H9 (cell line): ENCODE data around the gene ATP2A2. TPM values are rescaled to one million over a fixed set of nuclear protein-coding genes. Genes with fewer than 3 reads are reported as not detected.
A peak's percentile ranks its signal among the peaks of the same experiment; 100 is the strongest.

ENCODE experiments used
- DNase-seq: peaks from one replicate; pipeline ENCODE4 v3.0.0-alpha.2; 2017
- H2AFZ ChIP-seq: one replicate; pipeline ENCODE4 v1.6.1; 2013; ENCODE audit warnings: mild to moderate bottlenecking, low read length, control low read depth, moderate library complexity
- H2AK5ac ChIP-seq: 2 replicates; pipeline ENCODE4 v1.6.1; 2013; ENCODE audit warnings: low read length, control low read depth, mixed read lengths; ENCODE audit not compliant: insufficient read length
- H2BK120ac ChIP-seq: one replicate; pipeline ENCODE4 v1.6.1; 2013; ENCODE audit warnings: low read depth, mild to moderate bottlenecking, low read length, control low read depth, inconsistent platforms; ENCODE audit not compliant: poor library complexity, severe bottlenecking
- H2BK12ac ChIP-seq: 2 replicates; pipeline ENCODE4 v1.6.1; 2013; ENCODE audit warnings: low read length, control low read depth, mixed read lengths, low read depth; ENCODE audit not compliant: insufficient read length
- H2BK15ac ChIP-seq: 2 replicates; pipeline ENCODE4 v1.6.1; 2013; ENCODE audit warnings: low read depth, low read length, control low read depth
- H2BK20ac ChIP-seq: one replicate; pipeline ENCODE4 v1.6.1; 2013; ENCODE audit warnings: low read depth, mild to moderate bottlenecking, low read length, control low read depth, inconsistent platforms; ENCODE audit not compliant: poor library complexity, severe bottlenecking
- H2BK5ac ChIP-seq: 2 replicates; pipeline ENCODE4 v1.6.1; 2013; ENCODE audit warnings: low read length, control low read depth, mixed read lengths; ENCODE audit not compliant: insufficient read length
- H3K14ac ChIP-seq: 2 replicates; pipeline ENCODE4 v1.6.1; 2013; ENCODE audit warnings: low read length, control low read depth; ENCODE audit not compliant: insufficient read depth
- H3K18ac ChIP-seq: 2 replicates; pipeline ENCODE4 v1.6.1; 2013; ENCODE audit warnings: low read depth, mild to moderate bottlenecking, mixed read lengths, low read length, control low read depth; ENCODE audit not compliant: insufficient read length
- H3K23ac ChIP-seq: 2 replicates; pipeline ENCODE4 v1.6.1; 2013; ENCODE audit warnings: low read length, control low read depth, mixed read lengths, low read depth; ENCODE audit not compliant: insufficient read length
- H3K23me2 ChIP-seq: 2 replicates; pipeline ENCODE4 v1.6.1; 2013; ENCODE audit warnings: low read depth, mild to moderate bottlenecking, mixed read lengths, low read length, control low read depth; ENCODE audit not compliant: insufficient read length, poor library complexity, severe bottlenecking
- H3K27ac ChIP-seq: 2 replicates; pipeline ENCODE4 v1.5.1; 2013; ENCODE audit warnings: low read length, control low read depth, mixed read lengths, low read depth; ENCODE audit not compliant: insufficient read length
- H3K27me3 ChIP-seq: 2 replicates; pipeline ENCODE4 v1.6.1; 2013; ENCODE audit warnings: low read length, control low read depth, inconsistent platforms; ENCODE audit not compliant: insufficient read depth
- H3K4ac ChIP-seq: 2 replicates; pipeline ENCODE4 v1.6.1; 2013; ENCODE audit warnings: low read depth, mild to moderate bottlenecking, control low read depth, inconsistent platforms, low read length, moderate library complexity
- H3K4me1 ChIP-seq: 2 replicates; pipeline ENCODE4 v1.6.1; 2013; ENCODE audit warnings: low read length, control low read depth, inconsistent platforms; ENCODE audit not compliant: insufficient read depth
- H3K4me2 ChIP-seq: 2 replicates; pipeline ENCODE4 v1.6.1; 2013; ENCODE audit warnings: low read length, control low read depth, mixed read lengths; ENCODE audit not compliant: insufficient read length, insufficient read depth
- H3K56ac ChIP-seq: 2 replicates; pipeline ENCODE4 v1.6.1; 2013; ENCODE audit warnings: low read depth, mild to moderate bottlenecking, mixed read lengths, low read length, control low read depth; ENCODE audit not compliant: insufficient read length
- H3K79me1 ChIP-seq: 2 replicates; pipeline ENCODE4 v1.6.1; 2013; ENCODE audit warnings: low read depth, mild to moderate bottlenecking, moderate library complexity, low read length, control low read depth, inconsistent platforms; ENCODE audit not compliant: insufficient read depth, poor library complexity, severe bottlenecking
- H3K79me2 ChIP-seq: 2 replicates; pipeline ENCODE4 v1.6.1; 2013; ENCODE audit warnings: low read length, control low read depth, inconsistent platforms; ENCODE audit not compliant: insufficient read depth
- H3K9ac ChIP-seq: 2 replicates; pipeline ENCODE4 v1.6.1; 2013; ENCODE audit warnings: low read length, control low read depth, mixed read lengths; ENCODE audit not compliant: insufficient read length; ENCODE audit errors: extremely low read depth
- H3K9me3 ChIP-seq: one replicate; pipeline ENCODE4 v1.6.1; 2013; ENCODE audit warnings: low read depth, low read length, inconsistent platforms; ENCODE audit not compliant: control insufficient read depth
- H3T11ph ChIP-seq: one replicate; pipeline ENCODE4 v1.6.1; 2013; ENCODE audit warnings: mild to moderate bottlenecking, low read length, control low read depth, inconsistent platforms
- H4K20me1 ChIP-seq: one replicate; pipeline ENCODE4 v1.6.1; 2013; ENCODE audit not compliant: control insufficient read depth, insufficient read length, insufficient read depth
- H4K5ac ChIP-seq: 2 replicates; pipeline ENCODE4 v1.6.1; 2013; ENCODE audit warnings: low read depth, mild to moderate bottlenecking, mixed read lengths, low read length, control low read depth; ENCODE audit not compliant: insufficient read length
- H4K8ac ChIP-seq: replicated peaks from 2 replicates; pipeline ENCODE4 v1.6.1; 2013; ENCODE audit warnings: low read length, control low read depth, mixed read lengths, low read depth; ENCODE audit not compliant: insufficient read length
- H4K91ac ChIP-seq: 2 replicates; pipeline ENCODE4 v1.6.1; 2013; ENCODE audit warnings: low read depth, mild to moderate bottlenecking, moderate library complexity, mixed read lengths, low read length, control low read depth; ENCODE audit not compliant: insufficient read length
- H3K27ac Mint-ChIP-seq, 3 experiments: 2 replicates in 2 of 3; 3 replicates in 1 of 3; pipeline ENCODE4 v1.8.0; 2020 to 2021; ENCODE audit warnings: mixed read lengths in 3 of 3, mild to moderate bottlenecking in 1 of 3, moderate library complexity in 1 of 3
- H3K27me3 Mint-ChIP-seq: 2 replicates; pipeline ENCODE4 v1.8.0; 2021; ENCODE audit warnings: low read depth, mild to moderate bottlenecking, moderate library complexity, mixed read lengths
- H3K36me3 Mint-ChIP-seq, 3 experiments: 2 replicates in 2 of 3; 3 replicates in 1 of 3; pipeline ENCODE4 v1.8.0; 2020 to 2021; ENCODE audit warnings: low read depth in 3 of 3, mixed read lengths in 3 of 3; ENCODE audit not compliant: insufficient read depth in 1 of 3
- H3K4me1 Mint-ChIP-seq, 2 experiments: 2 replicates each; pipeline ENCODE4 v1.8.0; 2020; ENCODE audit warnings: mixed read lengths in 2 of 2
- H3K4me3 Mint-ChIP-seq, 2 experiments: 2 replicates in 1 of 2; 3 replicates in 1 of 2; pipeline ENCODE4 v1.8.0; 2020 to 2021; ENCODE audit warnings: mild to moderate bottlenecking in 2 of 2, mixed read lengths in 2 of 2, moderate library complexity in 1 of 2
- H3K9me3 Mint-ChIP-seq, 2 experiments: 2 replicates in 1 of 2; 3 replicates in 1 of 2; pipeline ENCODE4 v1.8.0; 2020; ENCODE audit warnings: mild to moderate bottlenecking in 2 of 2, mixed read lengths in 2 of 2, moderate library complexity in 1 of 2
- CTCF ChIP-seq: fragments of 200-600 bp; sonication (generic); conservative IDR thresholded peaks from 3 replicates; pipeline ENCODE4 v1.8.0; 2021; ENCODE audit warnings: antibody characterized with exemption, mild to moderate bottlenecking
- WGBS: extraction: QIAGEN DNeasy Blood & Tissue Kit; methylation state at CpG from one replicate; pipeline ENCODE4 v1.1.7; 2013; ENCODE audit warnings: missing lambda C conversion rate, low lambda C conversion rate, mixed read lengths; ENCODE audit not compliant: insufficient read length; ENCODE audit errors: extremely low coverage; 5-methylcytosine and 5-hydroxymethylcytosine counted together
- total RNA-seq: library from RNA; stranded (reverse); gene quantifications from 2 replicates; pipeline ENCODE4 v1.2.1, GENCODE V29; 2021

ATP2A2 gene
- total RNA-seq, 1 experiment from 2014 or later = 257 TPM

GRCh38 chr12:110373025-110373424 is 92.0 kb downstream of the ATP2A2 start:
- Histone ChIP-seq H2BK5ac (no peak overlapping the region), H3K4me2 (no peak overlapping the region), H3K56ac (no peak overlapping the region), H3K27me3 (no peaks in the 10 kb centered on the region), H3K4ac (no peak overlapping the region), H2BK20ac (no peak overlapping the region), H4K5ac (no peak overlapping the region), H4K91ac (no peak overlapping the region), H2AFZ (no peak overlapping the region), H3K27ac (no peak overlapping the region), H2BK120ac (no peak overlapping the region), H3K23ac (no peak overlapping the region), H3K79me2 (no peaks in the 10 kb centered on the region), H3K4me1 (no peaks in the 10 kb centered on the region), H3T11ph (no peak overlapping the region), H2AK5ac (no peak overlapping the region), H4K20me1 (no peaks in the 10 kb centered on the region), H3K23me2 (no peaks in the 10 kb centered on the region), H2BK12ac (no peak overlapping the region), H3K79me1 (no peaks in the 10 kb centered on the region), H3K9me3 (no peaks in the 10 kb centered on the region), H2BK15ac (no peak overlapping the region), H3K18ac (no peak overlapping the region), H4K8ac (no peak overlapping the region), H3K9ac (no peak overlapping the region), H3K14ac (no peak overlapping the region)
- Mint-ChIP-seq H3K9me3 (no peaks in the 10 kb centered on the region), H3K4me3 (no peak overlapping the region), H3K36me3 (peaks cover 24 to 71% (median 54%) of the 10 kb centered on the region in 3 experiments), H3K4me1 (no peaks in the 10 kb centered on the region), H3K27me3 (no peaks in the 10 kb centered on the region), H3K27ac (peak overlapping the region in 1 of 3 experiments; percentile 51; a peak in 1 of 7 replicates)
- no peak for TF ChIP-seq CTCF
- no CpG with 5 or more reads among the region's 4 CpGs for WGBS
- no peak for DNase-seq
